GM21737 (cell line): ENCODE data around the gene CPTP.

ENCODE experiments used
- ATAC-seq: cut with Tn5 transposase; IDR thresholded peaks from one replicate; pipeline ENCODE4 v1.9.1; 2021; ENCODE audit warnings: mild to moderate bottlenecking, moderate library complexity; ENCODE audit not compliant: unreplicated experiment

Gene CPTP

DNA sequence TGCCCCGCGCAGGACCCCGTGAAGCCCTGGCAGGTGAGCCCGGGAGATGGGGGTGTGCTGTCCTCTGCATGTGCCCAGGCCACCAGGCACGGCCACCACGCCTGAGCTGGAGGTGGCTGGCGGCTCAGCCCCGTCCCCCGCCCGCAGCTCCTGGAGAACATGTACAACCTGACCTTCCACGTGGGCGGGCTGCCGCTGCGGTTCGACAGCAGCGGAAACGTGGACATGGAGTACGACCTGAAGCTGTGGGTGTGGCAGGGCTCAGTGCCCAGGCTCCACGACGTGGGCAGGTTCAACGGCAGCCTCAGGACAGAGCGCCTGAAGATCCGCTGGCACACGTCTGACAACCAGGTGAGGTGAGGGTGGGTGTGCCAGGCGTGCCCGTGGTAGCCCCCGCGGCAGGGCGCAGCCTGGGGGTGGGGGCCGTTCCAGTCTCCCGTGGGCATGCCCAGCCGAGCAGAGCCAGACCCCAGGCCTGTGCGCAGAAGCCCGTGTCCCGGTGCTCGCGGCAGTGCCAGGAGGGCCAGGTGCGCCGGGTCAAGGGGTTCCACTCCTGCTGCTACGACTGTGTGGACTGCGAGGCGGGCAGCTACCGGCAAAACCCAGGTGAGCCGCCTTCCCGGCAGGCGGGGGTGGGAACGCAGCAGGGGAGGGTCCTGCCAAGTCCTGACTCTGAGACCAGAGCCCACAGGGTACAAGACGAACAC, 8.3 kb downstream of the CPTP start:
- no peak for ATAC-seq

DNA sequence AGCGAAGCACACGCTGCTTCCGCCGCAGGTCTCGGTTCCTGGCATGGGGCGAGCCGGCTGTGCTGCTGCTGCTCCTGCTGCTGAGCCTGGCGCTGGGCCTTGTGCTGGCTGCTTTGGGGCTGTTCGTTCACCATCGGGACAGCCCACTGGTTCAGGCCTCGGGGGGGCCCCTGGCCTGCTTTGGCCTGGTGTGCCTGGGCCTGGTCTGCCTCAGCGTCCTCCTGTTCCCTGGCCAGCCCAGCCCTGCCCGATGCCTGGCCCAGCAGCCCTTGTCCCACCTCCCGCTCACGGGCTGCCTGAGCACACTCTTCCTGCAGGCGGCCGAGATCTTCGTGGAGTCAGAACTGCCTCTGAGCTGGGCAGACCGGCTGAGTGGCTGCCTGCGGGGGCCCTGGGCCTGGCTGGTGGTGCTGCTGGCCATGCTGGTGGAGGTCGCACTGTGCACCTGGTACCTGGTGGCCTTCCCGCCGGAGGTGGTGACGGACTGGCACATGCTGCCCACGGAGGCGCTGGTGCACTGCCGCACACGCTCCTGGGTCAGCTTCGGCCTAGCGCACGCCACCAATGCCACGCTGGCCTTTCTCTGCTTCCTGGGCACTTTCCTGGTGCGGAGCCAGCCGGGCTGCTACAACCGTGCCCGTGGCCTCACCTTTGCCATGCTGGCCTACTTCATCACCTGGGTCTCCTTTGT, 9.1 kb downstream of the CPTP start:
- no peak for ATAC-seq

DNA sequence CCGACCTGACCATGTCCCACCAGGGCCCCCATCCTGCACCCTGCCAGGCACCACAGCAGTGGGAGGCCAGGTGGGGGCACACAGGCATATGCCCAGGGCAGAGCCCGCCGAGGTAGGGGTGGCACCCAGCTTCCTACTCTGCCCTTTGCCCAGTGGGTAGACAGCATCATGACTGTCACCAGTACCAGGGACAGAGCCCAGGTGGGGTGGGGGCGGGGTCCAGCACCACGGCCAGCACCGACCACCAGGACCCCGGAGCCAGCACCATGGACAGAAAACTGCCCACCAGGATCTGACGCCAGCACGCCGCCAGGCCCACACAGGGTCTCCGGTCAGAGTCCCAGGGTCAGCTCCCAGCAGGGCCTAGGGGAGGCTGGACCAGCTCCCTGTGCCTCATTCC, 10.2 kb downstream of the CPTP start:
- no peak for ATAC-seq

DNA sequence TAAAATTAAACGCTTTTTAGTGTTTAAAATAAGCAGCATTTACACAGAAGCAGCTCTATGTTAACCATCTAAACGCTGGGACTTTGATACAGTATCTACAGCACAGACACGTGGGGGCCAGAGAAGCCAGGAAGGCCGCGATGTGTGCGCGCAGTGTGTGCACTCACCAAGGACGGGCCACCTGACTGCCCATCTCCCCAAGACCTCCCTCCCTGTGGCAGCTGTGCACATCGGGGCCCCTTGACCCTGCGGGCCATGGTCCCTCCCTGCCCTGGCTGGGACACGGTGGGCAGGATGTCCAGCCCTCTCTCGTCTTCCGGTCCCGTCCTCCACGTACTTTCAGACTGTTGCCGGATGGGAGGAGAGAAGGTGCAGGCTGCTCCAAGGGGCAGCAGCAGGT, 10.7 kb downstream of the CPTP start:
- no peak for ATAC-seq

DNA sequence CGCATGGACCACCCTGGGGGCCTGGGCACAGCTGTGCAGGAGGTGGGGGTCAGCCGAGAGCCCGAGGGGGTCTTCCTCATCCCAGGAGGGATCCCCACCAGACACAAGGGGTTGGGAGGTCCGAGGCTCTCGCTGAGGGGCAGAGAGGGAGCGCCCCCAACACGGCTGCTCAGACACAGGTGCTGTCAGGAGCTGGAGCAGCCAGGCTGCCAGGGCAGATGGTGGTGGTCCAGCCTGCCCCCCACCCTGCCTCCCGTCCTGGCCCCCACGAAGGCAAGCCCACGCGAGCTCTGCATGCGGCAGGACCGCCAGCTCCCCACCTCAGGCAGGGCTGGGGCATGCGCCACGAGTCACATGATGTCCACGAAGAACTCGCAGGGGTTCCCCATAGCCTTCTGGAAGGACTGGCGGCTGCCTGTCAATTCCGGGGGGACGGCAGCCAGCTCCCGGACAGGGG, 11.2 kb downstream of the CPTP start:
- no peak for ATAC-seq

DNA sequence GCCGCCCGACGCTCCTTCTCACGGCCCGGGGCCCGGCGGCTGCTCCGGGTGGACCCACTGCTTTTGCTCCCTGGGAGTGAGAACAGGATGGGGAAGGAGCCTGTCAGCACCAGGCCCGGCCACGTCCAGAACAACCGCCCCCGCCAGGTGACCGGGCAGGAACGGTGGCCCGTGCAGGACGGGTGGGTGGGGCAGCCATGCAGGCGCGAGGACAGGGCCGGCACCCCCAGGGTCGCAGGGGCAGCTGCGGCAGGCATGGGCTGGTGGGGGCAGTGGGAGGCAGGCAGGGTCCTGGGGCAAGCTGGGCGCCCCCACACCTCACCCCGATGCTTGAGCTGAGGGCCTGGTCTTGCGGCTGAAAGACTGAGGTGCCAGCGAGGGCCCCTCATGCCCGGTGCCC, 11.8 kb downstream of the CPTP start:
- no peak for ATAC-seq

DNA sequence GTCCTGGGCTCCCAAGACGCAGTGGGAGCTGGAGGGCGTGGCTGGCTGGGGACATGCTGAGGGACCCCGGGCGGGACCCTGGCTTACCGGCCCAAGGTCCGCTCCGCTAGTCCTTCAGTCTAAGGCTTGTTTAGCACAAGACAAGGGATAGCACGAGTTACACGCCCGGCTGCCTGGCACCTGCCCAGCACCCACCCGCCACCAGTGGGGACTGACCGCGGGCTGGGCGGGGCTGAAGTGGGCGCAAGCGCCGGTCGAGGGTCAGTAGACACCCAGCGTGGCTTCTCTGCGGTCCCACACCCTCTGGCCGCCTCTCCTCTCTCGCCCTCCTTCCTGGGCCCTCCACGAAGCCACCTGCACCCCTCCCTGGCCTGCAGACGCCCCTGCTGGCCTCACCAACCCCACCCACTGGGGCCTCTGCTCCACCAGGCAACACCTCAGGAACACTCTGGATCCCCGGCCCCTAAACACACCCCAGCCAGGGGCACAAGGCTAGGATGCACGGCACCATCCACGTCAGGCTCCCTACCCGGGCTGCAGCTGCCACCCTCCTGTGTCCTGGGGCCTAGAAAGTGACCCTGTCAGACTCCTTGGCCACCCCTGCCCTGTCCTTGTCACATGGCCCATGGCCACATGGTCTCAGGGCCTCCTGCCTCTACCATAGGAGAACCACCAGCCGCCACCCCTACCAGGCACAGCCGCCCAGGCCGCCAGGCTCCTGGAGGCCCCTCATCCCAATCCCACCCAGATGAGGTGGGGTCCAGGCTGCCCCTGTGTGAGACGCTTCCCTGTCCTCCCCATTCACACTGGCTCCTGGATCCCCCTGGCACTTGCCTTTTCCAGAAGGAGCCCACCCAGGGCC, 12.6 kb downstream of the CPTP start:
- ATAC-seq, result no peak

DNA sequence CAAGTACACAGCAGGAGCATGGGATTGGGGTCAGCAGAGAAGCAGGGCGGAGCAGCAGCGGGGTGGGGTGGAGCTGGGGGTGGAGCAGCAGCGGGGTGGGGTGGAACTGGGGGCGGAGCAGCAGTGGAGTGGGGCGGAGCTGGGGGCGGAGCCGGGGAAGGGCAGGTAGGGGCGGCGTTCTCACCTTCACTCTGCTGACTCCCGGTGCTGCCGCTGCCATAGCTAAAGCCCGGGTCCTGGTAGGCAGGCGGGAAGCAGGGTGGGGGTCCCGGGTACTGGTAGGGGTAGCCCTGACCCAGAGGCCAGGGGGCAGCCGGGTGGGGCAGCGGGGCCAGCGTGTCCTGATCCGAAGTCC, 13.2 kb downstream of the CPTP start:
- ATAC-seq, result no peak

DNA sequence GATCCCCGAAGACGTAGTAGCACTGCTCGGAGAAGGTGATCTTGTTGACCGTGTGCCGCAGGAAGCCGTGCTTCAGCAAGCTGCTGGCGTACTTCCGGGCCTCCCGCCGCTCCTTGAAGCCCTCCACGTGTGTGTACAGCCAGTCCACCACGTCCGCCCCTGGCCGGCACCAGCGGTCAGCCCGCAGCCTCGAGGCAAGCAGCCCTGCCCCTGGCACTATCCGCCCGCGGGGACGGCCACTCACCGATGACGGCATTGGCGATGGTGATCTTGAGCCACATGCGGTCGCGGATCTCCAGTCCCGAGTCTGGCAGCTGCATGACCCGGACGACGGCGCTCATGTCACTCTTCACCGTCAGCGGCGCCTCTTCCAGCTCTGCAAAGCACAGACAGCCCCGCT, 13.7 kb downstream of the CPTP start:
- no peak for ATAC-seq

DNA sequence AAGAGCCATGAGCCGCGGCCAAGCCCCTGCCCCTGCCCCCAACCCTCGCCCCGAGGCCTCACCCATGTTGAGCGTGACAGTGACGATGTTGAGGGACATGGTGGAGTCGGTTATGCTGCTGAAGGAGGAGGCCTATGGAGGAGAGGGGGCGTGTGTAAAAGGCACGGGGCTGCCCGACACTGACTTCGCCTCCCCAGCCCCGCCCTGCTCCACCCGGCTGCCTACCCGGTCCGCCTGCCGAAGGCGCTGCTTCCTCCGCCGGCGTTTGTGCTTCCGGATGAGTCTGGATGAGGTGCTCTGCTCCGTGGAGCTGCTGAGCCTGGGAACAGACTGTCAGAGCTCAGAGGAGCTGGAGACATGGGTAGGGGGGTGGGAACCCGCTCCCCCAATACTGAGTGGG, 15.6 kb downstream of the CPTP start:
- no peak for ATAC-seq

DNA sequence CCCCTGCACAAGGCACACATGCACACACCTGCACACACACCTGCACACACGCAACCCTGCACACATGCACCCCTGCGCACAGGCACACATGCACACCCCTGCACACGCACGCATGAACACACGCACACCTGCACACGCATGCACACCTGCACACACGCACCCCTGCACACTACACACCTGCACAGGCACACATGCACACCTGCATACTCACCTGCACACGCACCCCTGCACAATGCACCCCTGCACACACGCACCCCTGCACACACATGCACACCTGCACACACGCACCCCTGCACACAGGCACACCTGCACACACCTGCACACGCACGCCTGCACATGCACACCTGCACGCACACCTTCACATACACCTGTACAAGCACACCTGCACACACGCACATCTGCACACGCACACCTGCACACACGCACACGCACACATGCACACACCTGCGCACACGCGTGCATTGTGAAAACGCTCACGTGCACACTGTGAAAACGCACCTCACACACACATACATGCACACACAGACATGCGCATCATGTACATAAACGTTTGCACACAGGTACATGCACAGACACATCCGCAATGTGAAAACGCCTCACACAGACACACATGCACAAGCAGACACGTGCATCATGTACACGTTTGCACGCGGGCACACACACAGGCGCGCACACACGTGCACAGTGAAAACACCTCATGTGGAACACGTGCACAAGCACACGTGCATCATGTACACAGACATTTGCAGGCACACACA, 16.4 kb downstream of the CPTP start:
- no peak for ATAC-seq

DNA sequence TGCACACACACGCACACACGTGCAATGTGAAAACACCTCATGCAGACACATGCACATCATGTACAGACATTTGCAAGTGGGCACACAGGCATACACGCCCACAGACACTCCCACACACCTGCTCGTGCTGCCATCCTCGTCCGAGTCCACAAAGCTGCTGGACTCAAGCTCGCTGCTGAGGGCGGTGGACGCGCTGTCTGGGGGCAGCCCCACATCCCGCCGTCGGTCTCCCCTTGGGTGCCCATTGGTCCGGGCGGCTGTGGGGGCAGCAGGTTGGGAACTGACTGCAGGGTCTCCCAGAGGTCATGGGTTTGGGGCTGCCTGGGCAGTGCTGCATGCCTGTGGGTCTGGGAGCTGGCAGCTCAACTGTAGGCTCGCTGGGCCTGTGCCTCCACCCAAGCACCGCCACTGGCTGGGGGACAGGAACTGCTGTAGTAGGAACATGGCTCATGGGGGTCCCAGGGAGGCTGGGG, 17.0 kb downstream of the CPTP start:
- ATAC-seq, result no peak

DNA sequence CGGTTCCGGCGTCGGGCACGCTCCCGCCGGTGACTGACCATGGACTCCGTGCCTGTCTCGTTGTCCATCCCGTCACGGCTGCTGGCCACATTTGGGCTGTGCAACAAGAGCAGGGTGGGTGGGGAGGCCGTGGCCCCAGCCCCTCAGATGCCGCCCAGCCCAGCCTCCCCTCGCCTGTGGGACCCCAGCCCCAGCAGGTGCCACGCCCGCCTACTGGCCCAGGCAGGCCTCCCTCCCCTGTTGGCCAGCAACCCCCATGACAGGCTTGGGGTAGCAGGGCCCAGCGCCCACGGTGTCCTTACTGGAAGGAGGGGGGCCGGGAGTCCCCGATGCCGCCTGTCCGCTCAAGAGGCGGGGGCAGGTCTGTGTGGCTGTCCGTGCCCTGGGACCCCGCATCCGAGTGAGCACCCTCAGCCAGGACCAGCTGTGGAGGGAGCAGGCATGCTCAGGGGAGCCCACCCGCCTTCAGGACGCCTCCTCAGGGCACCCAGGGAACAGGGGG, 17.5 kb downstream of the CPTP start:
- no peak for ATAC-seq

DNA sequence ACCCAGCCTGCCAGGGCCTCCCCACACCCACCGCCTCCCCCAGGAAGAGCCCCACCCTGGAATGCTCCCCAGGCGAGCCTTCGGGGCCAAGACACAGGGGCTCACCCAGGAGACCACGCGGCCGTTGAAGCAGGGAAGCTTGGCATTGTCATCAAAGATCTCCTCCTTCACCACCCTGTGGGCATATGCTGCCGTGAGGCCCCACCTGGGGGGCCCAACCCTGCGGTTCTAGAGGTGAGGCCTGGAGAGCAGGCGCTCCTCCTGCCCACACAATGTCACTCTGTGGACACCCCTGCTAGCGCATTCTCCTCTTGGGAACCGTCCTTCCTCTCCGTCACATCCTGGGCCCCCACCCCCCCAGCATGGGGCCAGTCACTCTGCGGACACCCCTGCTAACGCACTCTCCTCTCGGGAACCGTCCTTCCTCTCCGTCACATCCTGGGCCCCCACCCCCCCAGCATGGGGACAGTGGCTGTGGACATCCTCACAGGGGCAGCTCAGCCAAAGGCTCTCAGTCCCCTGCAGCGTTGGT, 18.0 kb downstream of the CPTP start:
- no peak for ATAC-seq

DNA sequence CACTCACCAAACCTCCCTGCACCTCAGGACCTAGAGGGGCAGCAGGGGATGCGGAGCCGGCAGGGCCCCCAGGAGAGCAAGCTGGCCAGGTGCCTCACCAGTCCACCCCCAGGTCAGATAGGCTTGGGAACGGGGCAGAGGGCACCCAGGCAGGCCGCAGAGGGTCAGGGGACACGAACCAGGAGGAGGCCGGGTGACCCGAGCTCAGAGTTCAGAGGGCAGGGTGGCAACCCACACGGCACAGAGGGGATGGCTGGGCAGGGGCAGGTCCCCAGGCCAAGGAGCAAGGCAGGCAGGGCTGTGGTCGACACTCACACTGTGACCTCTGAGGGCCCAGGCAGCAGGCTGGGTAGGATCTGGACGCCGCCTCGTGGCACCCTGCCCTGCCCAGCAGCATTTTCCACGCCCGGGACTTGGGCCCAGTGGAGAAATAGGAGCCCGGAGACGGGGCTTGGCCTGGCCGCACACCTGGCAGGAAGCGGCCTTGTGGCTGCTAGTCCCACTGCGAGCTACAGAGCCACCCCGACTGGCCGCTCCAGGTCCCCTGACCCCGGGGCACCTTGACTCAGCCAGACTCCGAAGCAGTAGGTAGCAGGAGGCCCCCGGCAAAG, 19.3 kb downstream of the CPTP start:
- ATAC-seq, result no peak

DNA sequence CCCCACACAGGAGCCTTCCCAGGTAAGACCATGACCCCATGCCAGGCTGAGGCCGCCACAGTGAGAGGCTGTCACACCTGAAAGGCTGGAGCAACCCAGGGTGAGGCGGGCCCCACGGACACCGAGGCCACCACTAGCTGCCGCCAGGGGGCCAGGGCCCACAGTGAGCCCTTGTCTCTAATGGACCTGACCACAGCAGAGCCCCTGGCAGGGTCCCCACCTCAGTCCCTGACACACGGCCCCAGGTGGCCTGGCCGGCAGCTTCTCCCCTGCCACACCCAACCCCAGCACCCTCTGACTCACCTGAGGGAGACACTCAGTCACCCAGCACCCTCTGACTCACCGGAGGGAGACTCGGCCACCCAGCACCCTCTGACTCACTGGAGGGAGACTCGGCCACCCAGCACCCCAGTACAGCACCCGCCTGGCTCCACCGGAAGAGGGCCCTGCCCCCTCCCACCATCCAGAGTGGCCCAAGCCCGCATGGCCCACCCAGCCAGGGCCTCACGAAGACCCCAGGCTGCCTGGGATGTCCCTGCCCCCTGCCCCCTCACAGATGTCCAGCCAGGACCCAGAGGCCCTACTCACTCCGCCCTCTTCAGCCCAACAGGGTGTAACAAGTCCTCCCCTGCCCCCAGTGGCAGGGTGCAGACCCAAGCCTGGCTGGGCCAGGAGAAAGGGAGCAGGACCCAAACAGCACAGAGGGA, 20.2 kb downstream of the CPTP start:
- no peak for ATAC-seq

DNA sequence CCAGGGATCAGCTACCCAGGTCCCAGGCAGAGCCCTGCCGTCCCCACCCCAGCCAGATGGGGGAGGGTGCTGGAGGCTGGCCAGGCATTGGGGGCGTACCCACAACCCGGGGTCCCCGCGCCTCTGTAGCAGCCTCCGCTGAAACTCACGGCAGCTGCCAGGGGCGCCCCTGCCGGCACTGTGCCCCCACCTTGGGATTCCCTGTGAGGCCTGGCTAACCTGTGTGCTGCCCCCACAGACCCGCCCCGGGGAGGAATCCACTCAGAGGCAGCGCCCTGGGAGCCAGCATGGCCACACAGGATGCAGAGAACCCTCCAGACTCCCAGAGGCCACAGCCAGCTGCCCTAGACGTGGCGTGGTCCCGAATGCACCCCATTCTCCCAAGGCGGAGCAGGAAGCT, 20.8 kb downstream of the CPTP start:
- no peak for ATAC-seq

DNA sequence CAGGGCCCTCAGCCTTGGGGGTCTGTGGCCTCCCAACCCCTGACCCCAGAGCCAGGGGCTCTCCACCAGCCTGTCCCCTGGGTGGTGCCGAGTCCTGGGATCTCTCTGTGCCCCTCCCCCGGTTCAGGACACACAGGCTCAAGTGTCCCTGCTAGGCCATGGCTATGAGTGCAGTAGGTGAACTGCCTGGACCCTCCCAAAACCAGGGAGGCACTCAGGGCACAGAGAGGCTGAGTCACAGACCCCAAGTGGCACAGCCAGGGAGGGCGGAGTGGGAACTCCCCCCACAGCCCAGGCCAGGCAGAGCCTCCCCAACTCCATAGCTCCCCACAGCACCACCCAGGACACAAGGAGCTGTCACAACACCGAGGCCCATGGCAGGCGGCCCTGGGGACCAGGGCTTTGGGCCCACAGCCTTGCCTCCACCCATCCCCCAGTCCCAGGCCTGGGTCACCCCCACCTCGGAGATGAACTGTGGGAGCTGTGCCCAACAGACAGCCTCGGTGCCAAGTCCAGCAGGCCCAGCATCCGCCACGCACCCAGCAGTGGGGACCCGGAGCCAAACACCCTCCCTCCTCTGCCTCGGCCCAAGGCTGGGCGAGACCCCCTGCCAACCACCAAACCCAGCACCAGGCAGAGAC, 21.4 kb downstream of the CPTP start:
- ATAC-seq, result no peak

DNA sequence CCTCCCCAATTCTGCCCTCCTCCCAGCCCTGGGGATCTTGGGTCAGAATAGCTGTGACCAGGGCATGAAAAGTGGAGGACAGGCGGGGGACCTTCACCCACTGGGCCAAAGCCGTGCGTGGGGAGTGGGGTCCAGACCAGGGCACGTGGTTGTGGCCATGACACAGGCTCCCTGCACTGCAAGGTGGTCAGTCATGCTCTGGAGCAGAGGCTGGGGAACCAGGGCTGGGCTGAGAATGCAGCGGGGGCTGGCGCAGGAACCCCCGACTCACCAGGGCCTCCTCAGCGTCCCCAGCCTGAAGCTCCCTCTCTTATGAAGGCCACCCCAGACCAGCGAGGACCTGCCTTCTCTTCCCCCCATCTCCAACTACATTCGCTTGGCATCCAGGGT, 21.9 kb downstream of the CPTP start:
- ATAC-seq, result no peak
